Neutrophil (primary cell): Measurements from ENCODE around the gene TIMM50.

Experiments
- H3K27ac ChIP-seq: fragments of 200-600 bp; sonication (generic); 2 replicates; pipeline ENCODE4 v1.5.1; 2016; ENCODE audit warnings: mild to moderate bottlenecking, moderate library complexity
- H3K27me3 ChIP-seq: fragments of 200-600 bp; sonication (generic); 2 replicates; pipeline ENCODE4 v1.6.0; 2016; ENCODE audit warnings: mild to moderate bottlenecking
- H3K36me3 ChIP-seq: fragments of 200-600 bp; sonication (generic); 2 replicates; pipeline ENCODE4 v1.5.1; 2017
- H3K4me1 ChIP-seq, 2 experiments: fragments of 200-600 bp in 1 of 2; sonication (generic) in 1 of 2; 1 replicate in 1 of 2; 2 replicates in 1 of 2; pipeline versions ENCODE4 v1.5.1 to v1.6.1; 2013 to 2016; ENCODE audit warnings: low read depth in 1 of 2, low read length in 1 of 2, mild to moderate bottlenecking in 1 of 2, moderate library complexity in 1 of 2; ENCODE audit not compliant: control insufficient read depth in 1 of 2, insufficient read depth in 1 of 2
- H3K4me3 ChIP-seq, 2 experiments: fragments of 200-600 bp in 1 of 2; sonication (generic) in 1 of 2; 1 replicate in 1 of 2; 2 replicates in 1 of 2; pipeline ENCODE4 v1.5.1; 2013 to 2016; ENCODE audit warnings: low read depth in 1 of 2, low read length in 1 of 2, mild to moderate bottlenecking in 1 of 2, moderate library complexity in 1 of 2
- H3K9me3 ChIP-seq: fragments of 200-600 bp; sonication (generic); 2 replicates; pipeline ENCODE4 v1.5.1; 2016
- TF ChIP-seq, protein P1 (sequence below): fragments of 200-600 bp; sonication (generic); IDR thresholded peaks from 2 replicates; pipeline ENCODE4 v1.5.1; 2016; ENCODE audit warnings: antibody characterized with exemption

The TIMM50 gene

DNA sequence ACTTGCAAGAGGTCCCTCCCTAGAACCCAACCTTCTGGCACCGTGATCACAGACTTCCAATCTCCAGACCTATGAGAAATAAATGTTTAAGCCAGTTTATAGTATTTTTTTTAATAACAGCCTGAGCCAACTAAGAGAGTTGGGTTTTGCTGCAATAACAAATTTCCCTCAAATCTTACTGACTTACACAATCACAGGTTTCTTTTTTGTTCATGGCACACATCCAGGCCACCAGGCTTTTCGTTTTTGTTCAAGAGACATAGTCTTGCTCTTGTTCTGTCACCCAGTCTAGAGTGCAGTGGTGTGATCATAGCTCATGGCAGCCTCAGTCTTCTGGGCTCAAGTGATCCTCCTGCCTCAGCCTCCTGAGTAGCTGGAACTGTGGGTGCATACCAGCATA, 32.4 kb downstream of the TIMM50 start:
- Histone ChIP-seq H3K4me1 (no peaks in the 10 kb centered on the region), H3K27ac (no peak overlapping the region), H3K27me3 (peaks cover 93% of the 10 kb centered on the region), H3K36me3 (no peaks in the 10 kb centered on the region), H3K4me3 (no peak overlapping the region), H3K9me3 (no peaks in the 10 kb centered on the region)
- TF ChIP-seq, protein P1, sequence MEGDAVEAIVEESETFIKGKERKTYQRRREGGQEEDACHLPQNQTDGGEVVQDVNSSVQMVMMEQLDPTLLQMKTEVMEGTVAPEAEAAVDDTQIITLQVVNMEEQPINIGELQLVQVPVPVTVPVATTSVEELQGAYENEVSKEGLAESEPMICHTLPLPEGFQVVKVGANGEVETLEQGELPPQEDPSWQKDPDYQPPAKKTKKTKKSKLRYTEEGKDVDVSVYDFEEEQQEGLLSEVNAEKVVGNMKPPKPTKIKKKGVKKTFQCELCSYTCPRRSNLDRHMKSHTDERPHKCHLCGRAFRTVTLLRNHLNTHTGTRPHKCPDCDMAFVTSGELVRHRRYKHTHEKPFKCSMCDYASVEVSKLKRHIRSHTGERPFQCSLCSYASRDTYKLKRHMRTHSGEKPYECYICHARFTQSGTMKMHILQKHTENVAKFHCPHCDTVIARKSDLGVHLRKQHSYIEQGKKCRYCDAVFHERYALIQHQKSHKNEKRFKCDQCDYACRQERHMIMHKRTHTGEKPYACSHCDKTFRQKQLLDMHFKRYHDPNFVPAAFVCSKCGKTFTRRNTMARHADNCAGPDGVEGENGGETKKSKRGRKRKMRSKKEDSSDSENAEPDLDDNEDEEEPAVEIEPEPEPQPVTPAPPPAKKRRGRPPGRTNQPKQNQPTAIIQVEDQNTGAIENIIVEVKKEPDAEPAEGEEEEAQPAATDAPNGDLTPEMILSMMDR, result no peak

DNA sequence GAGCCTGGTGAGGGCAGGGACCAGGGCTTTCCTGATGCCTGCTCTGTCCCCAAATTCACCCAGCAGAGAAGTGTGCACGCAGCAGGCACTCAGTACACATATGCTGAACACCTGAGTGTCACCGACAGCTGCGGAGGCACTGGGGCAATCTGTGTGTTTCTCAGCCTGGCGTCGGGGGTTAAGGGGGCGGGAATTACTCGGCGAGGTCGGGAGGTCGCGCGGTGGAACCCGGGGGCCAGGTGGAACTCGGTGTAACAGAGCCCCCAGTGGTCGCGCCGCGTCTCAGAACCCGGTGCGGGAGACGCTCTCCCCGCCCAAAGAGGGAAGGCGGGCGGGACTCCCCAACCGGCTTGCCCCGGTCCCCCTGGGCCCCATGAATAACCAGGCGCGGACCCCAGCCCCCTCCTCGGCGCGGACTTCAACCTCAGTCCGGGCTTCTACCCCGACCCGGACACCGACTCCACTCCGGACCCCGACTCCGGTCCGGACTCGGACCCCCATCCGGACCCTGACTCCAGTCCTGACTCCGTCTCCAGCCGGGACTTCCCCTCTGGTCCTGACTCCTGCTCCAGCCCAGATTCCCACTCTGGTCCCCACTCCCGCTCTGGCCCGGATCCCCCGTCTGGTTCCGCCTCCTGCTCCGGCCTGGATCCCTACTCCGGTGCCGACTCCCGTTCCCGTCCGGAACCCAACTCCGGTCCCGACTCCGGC, 34.4 kb downstream of the TIMM50 start, which contains the start of gene SELENOV:
Gene SELENOV, plus strand, starts transcription at position 300 of the 711 bp plus-strand sequence. Its CDS starts 74 bp downstream, at position 374.
- TF ChIP-seq, protein P1, result no peak

DNA sequence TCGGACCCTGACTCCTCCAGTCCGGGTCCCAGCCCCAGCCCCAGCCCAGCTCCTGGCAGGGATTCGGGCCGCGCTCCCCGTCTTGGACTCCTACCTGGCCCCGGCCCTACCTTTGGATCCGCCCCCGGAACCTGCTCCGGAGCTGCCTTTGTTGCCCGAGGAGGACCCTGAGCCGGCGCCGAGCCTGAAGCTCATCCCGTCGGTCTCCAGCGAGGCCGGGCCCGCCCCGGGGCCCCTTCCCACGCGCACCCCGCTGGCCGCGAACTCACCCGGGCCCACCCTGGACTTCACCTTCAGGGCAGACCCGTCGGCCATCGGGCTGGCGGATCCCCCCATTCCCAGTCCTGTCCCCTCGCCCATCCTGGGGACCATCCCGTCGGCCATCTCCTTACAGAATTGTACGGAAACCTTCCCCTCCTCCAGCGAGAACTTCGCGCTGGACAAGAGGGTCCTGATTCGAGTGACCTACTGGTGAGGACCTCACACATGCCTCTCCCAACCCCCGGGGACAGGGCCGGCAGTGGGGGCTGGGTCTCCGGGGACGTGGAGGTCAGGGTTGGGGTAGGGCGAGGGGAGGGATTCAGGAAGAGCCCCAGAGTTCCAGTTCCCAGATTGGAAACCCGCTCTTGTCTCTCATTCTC, 35.0 kb downstream of the TIMM50 start:
- H3K36me3 ChIP-seq, result no peaks in the 10 kb centered on the region
- no peak overlapping the region for H3K27ac ChIP-seq
- no peaks in the 10 kb centered on the region for H3K9me3 ChIP-seq
- TF ChIP-seq, protein P1, result no peak
- H3K27me3 ChIP-seq, result peaks cover 94% of the 10 kb centered on the region
- H3K4me1 ChIP-seq, result no peaks in the 10 kb centered on the region
- H3K4me3 ChIP-seq, result no peak overlapping the region

More for the DNA sequence above, 34.4 kb downstream of the TIMM50 start, which contains the start of gene SELENOV:
- H3K4me3 ChIP-seq, result no peak within 1 kb of the TSS
- peaks cover 92% of the 10 kb centered on the region for H3K27me3 ChIP-seq
- H3K27ac ChIP-seq, result no peak within 1 kb of the TSS
- no peaks in the 10 kb centered on the region for H3K9me3 ChIP-seq
- no peaks in the 10 kb centered on the region for H3K4me1 ChIP-seq
- no peaks in the 10 kb centered on the region for H3K36me3 ChIP-seq

DNA sequence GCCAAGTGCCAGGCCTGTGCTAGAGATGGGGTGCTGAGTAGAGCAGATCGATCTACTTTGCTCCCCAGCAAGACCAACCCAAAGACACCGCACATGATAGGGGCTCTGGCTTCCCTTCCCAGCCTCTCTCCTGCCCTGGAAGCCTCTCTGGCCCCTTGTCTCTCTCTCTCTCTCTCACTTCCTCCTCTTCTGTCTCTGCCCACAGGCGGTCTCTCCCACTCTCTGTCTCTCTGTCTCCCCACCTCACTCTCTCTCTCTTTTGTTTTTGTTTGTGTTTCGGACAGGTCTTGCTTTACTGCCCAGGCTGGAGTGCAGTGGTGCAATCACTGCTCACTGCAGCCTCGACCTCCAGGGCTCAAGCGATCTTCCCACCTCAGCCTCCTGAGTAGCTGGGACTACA, 35.6 kb downstream of the TIMM50 start:
- no peaks in the 10 kb centered on the region for H3K9me3 ChIP-seq
- H3K27me3 ChIP-seq, result peaks cover 88% of the 10 kb centered on the region
- H3K4me1 ChIP-seq, result no peaks in the 10 kb centered on the region
- H3K4me3 ChIP-seq, result no peak overlapping the region
- no peak overlapping the region for H3K27ac ChIP-seq
- TF ChIP-seq, protein P1, result no peak
- no peaks in the 10 kb centered on the region for H3K36me3 ChIP-seq

DNA sequence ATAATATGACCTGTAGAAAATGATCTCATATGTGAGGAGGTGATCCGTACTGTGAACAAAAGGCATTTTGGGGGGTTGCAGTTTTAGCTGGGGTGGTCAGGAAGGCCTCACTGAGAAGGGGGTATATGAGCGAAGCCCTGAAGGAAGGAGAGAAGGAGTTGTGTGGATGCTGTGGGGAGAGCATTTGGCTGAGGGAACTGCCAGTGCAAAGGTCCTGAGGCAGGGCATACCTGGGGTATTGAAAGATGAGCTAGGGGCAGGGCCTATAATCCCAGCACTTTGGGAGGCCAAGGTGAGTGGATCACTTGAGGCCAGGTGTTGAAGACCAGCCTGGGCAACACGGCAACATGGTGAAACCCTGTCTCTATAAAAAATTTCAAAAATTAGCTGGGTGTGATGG, 36.8 kb downstream of the TIMM50 start:
- no peak overlapping the region for H3K4me3 ChIP-seq
- H3K27ac ChIP-seq, result no peak overlapping the region
- no peaks in the 10 kb centered on the region for H3K36me3 ChIP-seq
- H3K27me3 ChIP-seq, result peaks cover 78% of the 10 kb centered on the region
- H3K9me3 ChIP-seq, result no peaks in the 10 kb centered on the region
- H3K4me1 ChIP-seq, result no peaks in the 10 kb centered on the region
- TF ChIP-seq, protein P1, result no peak
